KBM-7 (cell line): ENCODE data around the gene MMUT.
A peak's percentile ranks its signal among the peaks of the same experiment; 100 is the strongest.
"Not testable (repeated sequence)": the region's sequence is repeated elsewhere in the genome, so short reads cannot be mapped to it uniquely, and the experiment has no call there.

Experiments used
- DNase-seq: peaks from one replicate; pipeline ENCODE4 v3.0.0-alpha.2; 2015
- in situ Hi-C: fragments of 300-500 bp; cut with MboI; formaldehyde crosslinking; loops from 2 replicates; pipeline ENCODE4 v1.14.3; 2020; ENCODE audit warnings: low sequenced_read_pairs, low pct_unique_long_range_greater_than_20kb, mixed read lengths

Gene MMUT

DNA sequence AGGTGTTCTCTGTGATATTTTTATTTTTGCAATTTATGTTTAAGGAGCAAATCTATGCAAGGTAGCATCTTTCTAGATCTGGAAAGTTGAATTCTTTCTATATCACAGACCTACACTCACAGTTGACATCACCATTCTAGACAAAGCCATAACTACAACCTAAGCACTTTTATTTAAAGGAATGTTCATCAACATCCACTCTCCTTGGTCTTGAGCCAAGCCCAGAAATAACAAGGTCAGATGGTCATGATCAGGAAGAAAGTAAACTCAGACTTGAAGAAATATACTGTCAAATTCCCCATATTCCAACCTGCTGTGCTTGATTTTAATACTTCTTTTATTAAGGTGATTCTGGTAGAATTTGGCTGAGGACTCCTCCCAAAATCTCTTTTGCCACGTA, 32.2 kb downstream of the MMUT start:
- DNase-seq, result no peak
- in situ Hi-C loops, result no loop called here

- in situ Hi-C loops, result no loop called here
- no peak for DNase-seq
Observed at GRCh38 chr6:49430187-49430586, 32.9 kb downstream of the MMUT start.

DNA sequence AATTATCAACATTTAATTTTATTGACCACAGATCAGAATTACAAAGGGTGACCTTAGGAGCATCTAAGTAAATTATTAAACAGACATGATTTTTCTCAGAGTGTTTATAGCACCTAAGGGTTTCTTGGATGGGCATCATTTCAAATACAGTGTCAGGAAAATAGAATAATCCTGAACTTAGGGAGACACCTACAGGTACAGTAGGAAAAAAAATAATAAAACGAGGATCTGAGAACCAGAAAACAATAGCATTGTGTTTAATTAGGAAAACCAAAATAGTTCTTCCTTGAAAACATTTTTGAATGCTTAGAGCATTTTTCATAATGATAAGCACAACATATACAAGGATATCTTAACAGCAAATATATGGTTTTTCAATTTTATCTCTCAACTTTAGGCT, 39.2 kb downstream of the MMUT start:
- in situ Hi-C loops, result no loop called here
- DNase-seq, result peak; percentile 15

GRCh38 chr6:49416195-49416594, 46.9 kb downstream of the MMUT start:
- in situ Hi-C loops, result no loop called here
- no peak for DNase-seq

DNA sequence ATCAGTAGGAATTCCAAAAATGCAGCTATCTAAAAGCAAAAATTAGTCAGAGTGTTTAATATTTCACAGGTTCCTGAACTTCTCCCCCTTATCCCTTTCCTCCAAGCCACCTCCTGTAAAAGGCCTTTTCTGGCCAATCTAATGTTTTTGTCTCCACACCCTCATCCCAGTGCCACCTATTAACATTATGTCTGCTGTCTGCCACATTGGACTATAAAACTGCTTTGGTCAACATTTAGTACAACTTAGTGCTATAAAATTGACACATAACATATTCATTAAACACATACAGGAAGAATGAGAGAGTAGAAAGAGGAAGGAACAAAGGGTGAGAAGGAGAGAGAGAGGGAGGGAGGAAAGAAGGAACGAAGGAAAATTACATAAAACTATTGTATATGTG, 47.7 kb downstream of the MMUT start:
- in situ Hi-C loops, result no loop called here

GRCh38 chr6:49410564-49410963, 52.5 kb downstream of the MMUT start:
- in situ Hi-C loops, result no loop called here
- no peak for DNase-seq

More for the DNA sequence above, 47.7 kb downstream of the MMUT start:
- no peak for DNase-seq

GRCh38 chr6:49409951-49410542, 53.0 kb downstream of the MMUT start:
- DNase-seq, result peak; percentile 80
- in situ Hi-C loops, result no loop called here

GRCh38 chr6:49406250-49406970, 56.6 kb downstream of the MMUT start:
- no peak for DNase-seq
- in situ Hi-C loops, result no loop called here

GRCh38 chr6:49401063-49401462, 62.0 kb downstream of the MMUT start:
- in situ Hi-C loops, result no loop called here
- no peak for DNase-seq

DNA sequence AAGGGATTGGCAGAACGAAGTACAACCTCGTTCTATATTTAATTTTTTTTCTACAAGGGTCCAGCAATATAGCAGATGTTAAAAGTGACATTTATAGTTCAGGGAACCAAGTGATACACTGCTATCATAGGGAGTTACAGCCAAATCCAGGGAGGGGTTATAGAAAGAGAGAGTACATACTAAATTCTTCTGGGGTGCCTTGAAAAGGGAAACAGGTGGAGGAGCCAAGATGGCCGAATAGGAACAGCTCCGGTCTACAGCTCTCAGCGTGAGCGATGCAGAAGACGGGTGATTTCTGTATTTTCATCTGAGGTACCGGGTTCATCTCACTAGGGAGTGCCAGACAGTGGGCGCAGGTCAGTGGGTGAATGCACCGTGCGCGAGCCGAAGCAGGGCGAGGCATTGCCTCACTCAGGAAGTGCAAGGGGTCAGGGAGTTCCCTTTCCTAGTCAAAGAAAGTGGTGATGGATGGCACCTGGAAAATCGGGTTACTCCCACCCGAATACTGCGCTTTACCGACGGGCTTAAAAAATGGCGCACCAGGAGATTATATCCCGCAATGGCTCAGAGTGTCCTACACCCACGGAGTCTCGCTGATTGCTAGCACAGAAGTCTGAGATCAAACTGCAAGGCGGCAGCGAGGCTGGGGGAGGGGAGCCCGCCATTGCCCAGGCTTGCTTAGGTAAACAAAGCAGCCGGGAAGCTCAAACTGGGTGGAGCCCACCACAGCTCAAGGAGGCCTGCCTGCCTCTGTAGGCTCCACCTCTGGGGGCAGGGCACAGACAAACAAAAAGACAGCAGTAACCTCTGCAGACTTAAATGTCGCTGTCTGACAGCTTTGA, 76.2 kb downstream of the MMUT start:
- DNase-seq, in situ Hi-C loops: not testable (repeated sequence)

DNA sequence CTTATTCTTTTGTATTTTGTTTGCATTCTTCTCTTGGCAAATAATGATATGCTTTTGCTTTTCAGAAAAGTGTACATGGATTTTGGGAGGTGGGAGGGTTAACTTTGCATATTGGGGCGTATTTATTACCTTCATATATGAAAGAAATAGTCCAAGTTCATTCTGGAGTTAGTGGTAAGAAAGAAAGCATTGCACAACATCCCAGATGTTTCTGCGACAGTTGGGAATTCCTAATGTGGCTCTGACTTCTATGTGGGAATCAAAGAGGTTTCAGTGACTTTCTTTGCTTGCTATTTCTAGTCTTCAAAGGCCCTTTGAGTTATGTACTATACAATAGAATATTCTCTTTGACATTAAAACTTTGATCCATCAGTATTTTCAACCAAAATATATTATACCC, 78.1 kb downstream of the MMUT start:
- in situ Hi-C loops, result no loop called here
- DNase-seq, result no peak
